HL-60 (cell line): Measurements from ENCODE around the gene PCYT1B.

Experiments
- POLR2AphosphoS5 ChIP-seq: IDR thresholded peaks from 2 replicates; pipeline ENCODE4 v1.6.1; 2012; ENCODE audit warnings: low read depth
- TF ChIP-seq, protein P1 (sequence below): IDR thresholded peaks from one replicate; pipeline ENCODE4 v1.5.1; 2011; ENCODE audit warnings: low read length, control low read depth, inconsistent platforms; ENCODE audit not compliant: insufficient read depth

GRCh38 chrX:24673424-24673823 is 26.3 kb upstream of the PCYT1B start:
- TF ChIP-seq POLR2AphosphoS5: no peak
- TF ChIP-seq, protein P1, sequence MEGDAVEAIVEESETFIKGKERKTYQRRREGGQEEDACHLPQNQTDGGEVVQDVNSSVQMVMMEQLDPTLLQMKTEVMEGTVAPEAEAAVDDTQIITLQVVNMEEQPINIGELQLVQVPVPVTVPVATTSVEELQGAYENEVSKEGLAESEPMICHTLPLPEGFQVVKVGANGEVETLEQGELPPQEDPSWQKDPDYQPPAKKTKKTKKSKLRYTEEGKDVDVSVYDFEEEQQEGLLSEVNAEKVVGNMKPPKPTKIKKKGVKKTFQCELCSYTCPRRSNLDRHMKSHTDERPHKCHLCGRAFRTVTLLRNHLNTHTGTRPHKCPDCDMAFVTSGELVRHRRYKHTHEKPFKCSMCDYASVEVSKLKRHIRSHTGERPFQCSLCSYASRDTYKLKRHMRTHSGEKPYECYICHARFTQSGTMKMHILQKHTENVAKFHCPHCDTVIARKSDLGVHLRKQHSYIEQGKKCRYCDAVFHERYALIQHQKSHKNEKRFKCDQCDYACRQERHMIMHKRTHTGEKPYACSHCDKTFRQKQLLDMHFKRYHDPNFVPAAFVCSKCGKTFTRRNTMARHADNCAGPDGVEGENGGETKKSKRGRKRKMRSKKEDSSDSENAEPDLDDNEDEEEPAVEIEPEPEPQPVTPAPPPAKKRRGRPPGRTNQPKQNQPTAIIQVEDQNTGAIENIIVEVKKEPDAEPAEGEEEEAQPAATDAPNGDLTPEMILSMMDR: no peak
